Mucosa of rectum (tissue), 2 donors: ENCODE measurements around the gene ANTXR1.

Experiments used
- H3K27ac ChIP-seq, 2 donors: one replicate each; pipeline ENCODE4 v1.7.0; 2013; ENCODE audit warnings: inconsistent platforms in 2 of 2, low read depth in 2 of 2, low read length in 2 of 2
- H3K27me3 ChIP-seq, 2 donors: one replicate each; pipeline ENCODE4 v1.7.0; 2013; ENCODE audit warnings: low read length in 2 of 2; ENCODE audit not compliant: control insufficient read depth in 2 of 2, insufficient read depth in 2 of 2
- H3K36me3 ChIP-seq, 2 donors: one replicate each; pipeline ENCODE4 v1.7.0; 2013; ENCODE audit warnings: low read length in 2 of 2; ENCODE audit not compliant: control insufficient read depth in 2 of 2, insufficient read depth in 2 of 2
- H3K4me1 ChIP-seq, 2 donors: one replicate each; pipeline ENCODE4 v1.7.0; 2013; ENCODE audit warnings: low read length in 2 of 2, mild to moderate bottlenecking in 1 of 2; ENCODE audit not compliant: control insufficient read depth in 2 of 2, insufficient read depth in 2 of 2
- H3K4me3 ChIP-seq, 2 donors: one replicate each; pipeline ENCODE4 v1.7.0; 2013; ENCODE audit warnings: low read length in 2 of 2
- H3K9ac ChIP-seq, 2 donors: one replicate each; pipeline ENCODE4 v1.7.0; 2013; ENCODE audit warnings: low read length in 2 of 2, low read depth in 1 of 2, mild to moderate bottlenecking in 1 of 2
- H3K9me3 ChIP-seq, 2 donors: one replicate each; pipeline ENCODE4 v1.7.0; 2013; ENCODE audit warnings: low read length in 2 of 2; ENCODE audit not compliant: control insufficient read depth in 2 of 2
- donor health status: healthy.
- donor health status: Normal muscosa, but diverticular disease.

The ANTXR1 gene

DNA sequence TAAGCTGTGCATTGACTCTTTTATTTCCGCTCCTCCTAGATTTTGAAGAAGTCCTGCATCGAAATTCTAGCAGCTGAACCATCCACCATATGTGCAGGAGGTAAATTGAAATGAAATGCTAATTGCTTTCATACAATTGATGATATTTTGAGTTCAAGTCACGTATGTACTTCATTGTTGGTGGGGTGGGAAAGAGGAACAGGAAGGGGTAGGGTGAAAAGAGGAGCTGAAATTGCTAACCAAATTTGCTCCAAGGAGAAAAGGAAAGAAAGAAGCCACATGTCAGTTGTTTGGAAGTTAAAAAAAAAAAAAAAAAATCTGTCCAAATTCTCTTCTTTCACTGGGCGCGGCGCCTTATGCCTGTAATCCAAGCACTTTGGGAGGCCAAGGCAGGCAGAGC is 77.8 kb downstream of the ANTXR1 start:
- H3K4me1 ChIP-seq = no peaks in the 10 kb centered on the region
- no peaks in the 10 kb centered on the region for H3K27me3 ChIP-seq
- H3K4me3 ChIP-seq = no peak overlapping the region
- H3K9ac ChIP-seq = no peak overlapping the region
- H3K27ac ChIP-seq = peak overlapping the region in 1 of 2 donors; percentile 34
- H3K36me3 ChIP-seq = no peaks in the 10 kb centered on the region
- H3K9me3 ChIP-seq = no peaks in the 10 kb centered on the region

DNA sequence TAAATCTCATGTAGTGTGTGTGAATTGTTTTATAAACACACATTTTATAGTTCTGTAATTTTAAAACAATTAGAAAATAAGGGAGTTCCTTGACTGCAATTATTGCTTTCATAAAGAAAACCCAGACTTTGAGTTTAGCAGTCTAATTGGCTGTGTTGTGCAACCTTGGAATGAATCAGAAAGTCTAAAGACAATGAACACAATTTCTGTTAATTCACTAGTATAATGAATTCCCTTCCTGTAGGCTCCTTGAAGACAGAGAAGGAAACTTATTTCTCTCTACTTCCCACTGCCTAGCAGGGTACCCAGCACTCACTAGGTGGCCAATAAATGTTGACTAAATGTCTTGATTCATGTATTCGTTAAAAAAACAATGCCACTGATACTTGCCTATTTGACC is 79.9 kb downstream of the ANTXR1 start:
- H3K36me3 ChIP-seq = no peaks in the 10 kb centered on the region
- no peaks in the 10 kb centered on the region for H3K9me3 ChIP-seq
- no peaks in the 10 kb centered on the region for H3K4me1 ChIP-seq
- no peak overlapping the region for H3K9ac ChIP-seq
- H3K27me3 ChIP-seq = no peaks in the 10 kb centered on the region
- no peak overlapping the region for H3K27ac ChIP-seq
- H3K4me3 ChIP-seq = no peak overlapping the region

DNA sequence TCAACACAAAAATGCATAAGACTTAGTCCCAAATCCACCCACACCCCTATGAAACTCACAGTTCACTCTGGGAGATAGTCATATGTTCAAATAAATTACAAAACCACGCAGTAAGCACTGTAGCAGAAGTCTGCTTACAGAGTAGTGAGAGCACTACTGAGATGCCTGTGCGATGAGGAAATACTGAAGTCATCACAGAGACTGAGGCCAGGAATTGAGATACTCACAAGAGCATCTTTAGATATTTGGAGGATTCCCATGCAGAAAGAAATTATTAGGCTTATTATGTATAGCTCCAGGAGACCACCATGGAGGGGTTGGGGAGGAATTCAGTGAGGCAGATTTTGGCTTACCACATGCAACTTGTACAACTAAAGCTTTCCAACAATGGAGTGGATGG is 82.3 kb downstream of the ANTXR1 start:
- Histone ChIP-seq H3K4me1 (no peaks in the 10 kb centered on the region), H3K27me3 (no peaks in the 10 kb centered on the region), H3K9ac (no peak overlapping the region), H3K4me3 (no peak overlapping the region), H3K27ac (peak overlapping the region; percentile 41 to 60), H3K9me3 (no peaks in the 10 kb centered on the region), H3K36me3 (no peaks in the 10 kb centered on the region)

DNA sequence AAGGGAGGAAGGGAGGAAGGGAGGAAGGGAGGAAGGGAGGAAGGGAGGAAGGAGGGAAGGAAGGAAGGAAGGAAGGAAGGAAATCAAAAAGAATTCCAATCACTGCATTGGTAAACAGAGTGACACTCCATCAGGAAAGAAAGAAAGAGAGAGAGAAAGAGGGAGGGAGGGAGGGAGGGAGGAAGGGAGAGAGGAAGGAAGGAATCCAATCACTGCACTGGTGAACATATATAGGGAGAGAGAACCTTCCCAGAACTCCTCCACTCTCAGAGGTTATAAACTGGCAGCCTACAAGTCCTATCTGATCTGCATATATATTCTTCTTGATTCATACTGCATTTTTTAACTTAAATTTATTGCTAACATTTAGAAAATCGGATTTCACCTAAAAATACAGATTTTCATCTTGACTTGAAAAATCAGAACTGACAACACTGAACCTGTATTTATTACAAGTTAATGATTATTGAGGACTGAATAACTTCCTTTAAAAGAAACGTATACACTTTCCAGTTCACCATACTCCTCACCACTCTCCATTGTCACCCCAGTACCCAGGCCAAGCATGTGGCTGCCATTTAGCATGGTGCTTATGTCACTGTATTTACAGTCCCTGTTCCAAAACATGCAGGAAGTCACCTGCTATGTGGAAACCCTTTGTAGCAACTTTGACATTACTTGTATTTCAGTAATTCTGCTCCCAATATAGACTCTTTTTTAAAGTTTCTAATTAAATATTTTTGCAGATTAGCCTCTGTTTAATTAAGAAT is 83.5 kb downstream of the ANTXR1 start:
- Histone ChIP-seq H3K4me1 (no peaks in the 10 kb centered on the region), H3K9me3 (no peaks in the 10 kb centered on the region), H3K36me3 (no peaks in the 10 kb centered on the region), H3K27me3 (no peaks in the 10 kb centered on the region), H3K9ac (no peak overlapping the region), H3K4me3 (no peak overlapping the region), H3K27ac (no peak overlapping the region)

DNA sequence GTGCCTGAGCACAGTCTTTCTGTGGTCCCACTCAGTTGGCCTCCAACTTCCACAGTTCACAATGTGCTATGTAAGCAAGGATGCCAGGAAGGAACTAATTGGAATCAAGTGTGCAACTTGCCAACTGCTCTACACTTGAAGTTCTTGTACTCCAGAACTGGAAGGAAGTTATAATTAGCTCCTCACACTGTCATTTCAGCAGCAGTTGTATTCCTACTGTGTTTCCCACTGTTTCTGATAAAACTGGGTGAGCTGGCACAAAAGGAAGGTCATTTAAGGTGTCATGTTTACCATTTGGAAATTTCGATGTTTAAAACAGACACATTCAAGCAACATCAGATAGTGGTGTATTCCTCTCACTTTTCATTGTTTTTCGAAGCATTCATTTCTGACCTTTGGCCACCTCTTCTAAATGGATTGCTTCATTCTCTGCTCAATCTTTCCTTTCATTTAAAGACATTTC is 84.2 kb downstream of the ANTXR1 start:
- H3K36me3 ChIP-seq = no peaks in the 10 kb centered on the region
- H3K27ac ChIP-seq = no peak overlapping the region
- H3K27me3 ChIP-seq = no peaks in the 10 kb centered on the region
- H3K9ac ChIP-seq = no peak overlapping the region
- no peaks in the 10 kb centered on the region for H3K9me3 ChIP-seq
- H3K4me3 ChIP-seq = no peak overlapping the region
- H3K4me1 ChIP-seq = no peaks in the 10 kb centered on the region

DNA sequence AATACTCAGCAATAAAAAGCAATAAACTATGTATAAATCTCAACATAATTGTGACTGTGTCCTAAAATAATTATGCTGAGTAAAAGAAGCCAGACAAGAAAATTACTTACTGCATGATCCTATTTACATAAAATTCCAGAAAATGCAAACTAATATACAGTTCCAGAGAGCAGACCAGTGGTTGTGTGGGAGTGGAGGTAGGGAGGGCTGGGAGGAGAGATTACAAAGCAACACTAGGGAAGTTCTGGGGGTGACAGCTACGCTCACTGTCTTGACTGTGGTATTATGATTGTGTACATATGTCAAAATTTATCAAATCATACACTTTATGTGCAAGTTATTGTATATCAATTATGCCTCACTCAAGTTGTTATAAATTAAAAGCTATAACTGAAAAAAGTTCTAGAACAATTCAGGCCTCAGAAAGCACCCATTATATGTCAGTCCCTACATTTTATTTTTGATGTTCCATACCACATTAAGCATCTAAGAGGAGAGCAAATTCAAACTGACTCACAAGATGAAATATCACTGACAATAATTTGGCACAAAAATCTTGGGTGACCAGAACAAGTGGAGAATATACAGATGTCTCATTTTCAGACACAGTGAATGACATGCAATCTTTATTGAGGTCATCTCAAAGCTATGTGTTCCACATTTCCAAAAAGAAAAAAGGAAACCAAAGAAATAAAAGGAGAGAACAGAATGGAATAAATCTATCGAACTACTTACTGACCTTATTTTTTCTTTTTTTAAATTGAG is 85.1 kb downstream of the ANTXR1 start:
- Histone ChIP-seq H3K27me3 (no peaks in the 10 kb centered on the region), H3K27ac (no peak overlapping the region), H3K36me3 (peaks cover 0 to 3% of the 10 kb centered on the region in 2 donors), H3K9me3 (no peaks in the 10 kb centered on the region), H3K9ac (no peak overlapping the region), H3K4me1 (no peaks in the 10 kb centered on the region), H3K4me3 (no peak overlapping the region)

DNA sequence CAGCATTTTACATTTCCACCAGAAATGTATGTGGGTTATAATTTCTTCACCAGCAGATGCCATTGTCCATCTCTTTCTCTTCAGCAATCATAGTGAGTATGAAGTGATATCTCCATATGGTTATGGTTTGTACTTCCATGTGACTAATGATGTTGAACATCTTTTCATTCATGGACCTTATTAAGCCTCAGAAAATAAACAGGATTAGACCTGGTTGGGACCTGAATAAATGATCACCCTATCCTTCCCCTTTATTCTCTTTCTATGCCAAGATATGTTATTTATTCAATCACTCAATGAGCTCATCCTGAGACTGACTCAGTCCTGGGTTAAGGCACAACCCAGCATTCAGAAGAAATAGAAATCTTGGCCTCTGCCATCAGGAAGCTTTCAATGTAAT is 86.6 kb downstream of the ANTXR1 start:
- no peaks in the 10 kb centered on the region for H3K4me1 ChIP-seq
- peaks cover 0 to 3% of the 10 kb centered on the region in 2 donors for H3K36me3 ChIP-seq
- H3K9ac ChIP-seq = no peak overlapping the region
- no peak overlapping the region for H3K4me3 ChIP-seq
- peak overlapping the region in 1 of 2 donors; percentile 31 for H3K27ac ChIP-seq
- H3K27me3 ChIP-seq = no peaks in the 10 kb centered on the region
- H3K9me3 ChIP-seq = no peaks in the 10 kb centered on the region

DNA sequence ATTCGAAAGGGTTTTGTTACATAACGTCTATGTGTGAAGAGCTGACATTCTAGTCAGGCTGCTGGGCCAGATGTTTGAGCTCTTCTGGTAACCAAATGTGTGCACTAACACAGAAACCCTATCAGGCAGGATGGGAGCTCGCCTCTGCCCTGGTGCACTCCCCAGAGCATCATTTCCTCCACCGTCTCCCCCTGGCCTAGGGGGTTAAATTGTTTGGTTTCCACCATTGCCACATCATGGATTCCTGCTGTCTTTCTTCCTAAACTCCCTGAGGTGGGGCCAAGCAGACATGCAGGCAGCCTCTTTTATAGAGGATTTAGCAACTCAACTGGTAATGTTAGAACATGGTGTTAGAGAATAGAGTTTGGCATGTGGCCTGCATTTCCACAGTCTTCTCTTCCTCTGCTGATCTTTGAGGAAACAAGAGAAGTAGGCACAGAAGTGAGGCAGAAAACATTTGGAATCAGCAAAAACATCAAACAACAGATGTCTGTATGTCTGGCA is 87.3 kb downstream of the ANTXR1 start:
- no peak overlapping the region for H3K4me3 ChIP-seq
- peaks cover 0 to 3% of the 10 kb centered on the region in 2 donors for H3K36me3 ChIP-seq
- no peaks in the 10 kb centered on the region for H3K27me3 ChIP-seq
- no peak overlapping the region for H3K9ac ChIP-seq
- no peaks in the 10 kb centered on the region for H3K9me3 ChIP-seq
- peak overlapping the region; percentile 10 to 31 for H3K27ac ChIP-seq
- H3K4me1 ChIP-seq = no peaks in the 10 kb centered on the region

DNA sequence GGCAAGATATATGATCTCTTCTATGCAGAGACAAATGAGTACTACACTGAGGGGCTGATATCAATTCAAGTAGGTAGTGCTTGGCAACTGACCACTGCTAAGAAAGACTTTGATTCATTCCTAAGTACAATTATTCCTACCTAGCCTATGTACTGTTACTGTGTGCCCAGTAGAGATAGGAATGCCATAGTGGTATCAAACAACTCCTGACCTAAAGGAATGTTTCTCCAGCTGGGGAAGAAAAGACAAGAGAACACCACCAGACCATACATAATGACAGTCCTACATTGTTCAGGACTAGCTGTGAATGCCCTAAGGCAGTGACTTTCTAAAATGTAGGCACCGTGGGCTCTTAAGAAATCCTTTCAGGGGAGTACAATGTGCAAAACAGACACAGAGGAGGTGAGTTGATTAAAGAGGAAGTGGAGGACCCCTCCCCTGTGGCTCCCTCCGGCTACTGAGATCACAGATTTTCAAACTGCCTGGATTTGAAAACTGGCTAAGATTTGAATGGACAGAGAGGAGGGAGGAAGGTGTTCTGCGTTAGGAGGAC is 89.1 kb downstream of the ANTXR1 start:
- Histone ChIP-seq H3K27ac (no peak overlapping the region), H3K4me3 (no peak overlapping the region), H3K9ac (no peak overlapping the region), H3K9me3 (no peaks in the 10 kb centered on the region), H3K4me1 (no peaks in the 10 kb centered on the region), H3K27me3 (no peaks in the 10 kb centered on the region), H3K36me3 (peaks cover 0 to 3% of the 10 kb centered on the region in 2 donors)

DNA sequence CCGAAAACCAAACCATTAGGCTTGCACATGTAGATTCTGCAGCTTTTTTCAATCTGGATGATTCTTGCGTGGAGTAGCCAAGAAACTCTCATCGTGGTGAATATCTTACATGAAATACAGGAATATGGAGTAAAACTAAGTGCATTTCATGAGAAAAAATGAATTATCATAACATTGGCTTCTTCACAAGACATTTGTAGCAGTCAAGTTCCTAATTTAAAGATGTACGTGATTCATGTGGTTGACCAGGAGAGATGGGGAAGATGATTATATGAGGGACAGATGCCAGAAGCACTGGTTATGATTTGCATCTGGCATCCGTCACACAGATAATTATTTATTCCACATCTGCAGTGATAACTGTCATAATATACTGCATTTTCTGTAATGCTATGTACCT is 90.4 kb downstream of the ANTXR1 start:
- Histone ChIP-seq H3K27ac (no peak overlapping the region), H3K27me3 (no peaks in the 10 kb centered on the region), H3K9ac (no peak overlapping the region), H3K9me3 (no peaks in the 10 kb centered on the region), H3K4me3 (no peak overlapping the region), H3K4me1 (no peaks in the 10 kb centered on the region), H3K36me3 (peaks cover 0 to 3% of the 10 kb centered on the region in 2 donors)
